Trophoblast cell (in vitro differentiated cells and primary cell): ENCODE measurements around the gene COL9A2.

Experiments
- DNase-seq, 2 donors: peaks; one replicate each; pipeline ENCODE4 v3.0.0-alpha.2; 2016
- H2AFZ ChIP-seq: 2 replicates; pipeline ENCODE4 v1.6.1; 2013; ENCODE audit warnings: low read length, moderate library complexity, mild to moderate bottlenecking; ENCODE audit not compliant: insufficient read depth, poor library complexity
- H2AK5ac ChIP-seq: 2 replicates; pipeline ENCODE4 v1.6.1; 2013; ENCODE audit warnings: mild to moderate bottlenecking, low read length
- H2BK120ac ChIP-seq: 2 replicates; pipeline ENCODE4 v1.6.1; 2013; ENCODE audit warnings: low read length, mild to moderate bottlenecking, moderate library complexity; ENCODE audit not compliant: insufficient read depth, poor library complexity
- H2BK12ac ChIP-seq: 2 replicates; pipeline ENCODE4 v1.6.1; 2013; ENCODE audit warnings: mild to moderate bottlenecking, low read length, moderate library complexity
- H2BK5ac ChIP-seq: 2 replicates; pipeline ENCODE4 v1.6.1; 2013; ENCODE audit warnings: low read length, low read depth, moderate library complexity, mild to moderate bottlenecking; ENCODE audit not compliant: poor library complexity
- H3K14ac ChIP-seq: 2 replicates; pipeline ENCODE4 v1.6.1; 2013; ENCODE audit warnings: mild to moderate bottlenecking, low read length
- H3K18ac ChIP-seq: 2 replicates; pipeline ENCODE4 v1.6.1; 2013; ENCODE audit warnings: mild to moderate bottlenecking, low read length
- H3K23ac ChIP-seq: 2 replicates; pipeline ENCODE4 v1.6.1; 2013; ENCODE audit warnings: low read length
- H3K27ac ChIP-seq: 2 replicates; pipeline ENCODE4 v1.5.1; 2013; ENCODE audit warnings: low read depth, mild to moderate bottlenecking, inconsistent platforms, low read length, moderate library complexity
- H3K27me3 ChIP-seq: 2 replicates; pipeline ENCODE4 v1.6.1; 2013; ENCODE audit warnings: inconsistent platforms, mild to moderate bottlenecking, low read length, moderate library complexity; ENCODE audit not compliant: insufficient read depth
- H3K36me3 ChIP-seq, 2 experiments: 1 replicate in 1 of 2; 2 replicates in 1 of 2; pipeline ENCODE4 v1.6.1; 2013; ENCODE audit warnings: low read length in 2 of 2, mild to moderate bottlenecking in 2 of 2, moderate library complexity in 1 of 2; ENCODE audit not compliant: insufficient read depth in 2 of 2, control insufficient read depth in 1 of 2
- H3K4ac ChIP-seq: 2 replicates; pipeline ENCODE4 v1.6.1; 2013; ENCODE audit warnings: low read depth, mild to moderate bottlenecking, low read length, moderate library complexity
- H3K4me1 ChIP-seq, 2 experiments: 1 replicate in 1 of 2; 2 replicates in 1 of 2; pipeline ENCODE4 v1.6.1; 2013; ENCODE audit warnings: low read length in 2 of 2, mild to moderate bottlenecking in 2 of 2, moderate library complexity in 1 of 2; ENCODE audit not compliant: insufficient read depth in 2 of 2, control insufficient read depth in 1 of 2
- H3K4me2 ChIP-seq: 2 replicates; pipeline ENCODE4 v1.6.1; 2013; ENCODE audit warnings: inconsistent platforms, mild to moderate bottlenecking, low read length, moderate library complexity
- H3K4me3 ChIP-seq: 2 replicates; pipeline ENCODE4 v1.5.1; 2013; ENCODE audit warnings: mild to moderate bottlenecking, low read depth, low read length, inconsistent platforms
- H3K79me1 ChIP-seq: one replicate; pipeline ENCODE4 v1.6.1; 2013; ENCODE audit warnings: low read length
- H3K79me2 ChIP-seq: 2 replicates; pipeline ENCODE4 v1.6.1; 2013; ENCODE audit warnings: low read length, mild to moderate bottlenecking; ENCODE audit not compliant: control insufficient read depth, insufficient read depth, poor library complexity
- H3K9ac ChIP-seq: 2 replicates; pipeline ENCODE4 v1.6.1; 2013; ENCODE audit warnings: mild to moderate bottlenecking, low read length
- H3K9me3 ChIP-seq: 2 replicates; pipeline ENCODE4 v1.6.1; 2013; ENCODE audit warnings: low read depth, mild to moderate bottlenecking, control low read depth, inconsistent platforms, low read length; ENCODE audit not compliant: insufficient read depth
- H4K12ac ChIP-seq: 2 replicates; pipeline ENCODE4 v1.6.1; 2013; ENCODE audit warnings: low read depth, mild to moderate bottlenecking, low read length, moderate library complexity
- H4K8ac ChIP-seq: 2 replicates; pipeline ENCODE4 v1.6.1; 2013; ENCODE audit warnings: low read depth, mild to moderate bottlenecking, low read length, moderate library complexity
- H4K91ac ChIP-seq: one replicate; pipeline ENCODE4 v1.6.1; 2013; ENCODE audit warnings: low read depth, mild to moderate bottlenecking, low read length, moderate library complexity
- WGBS: extraction: QIAGEN DNeasy Blood & Tissue Kit; methylation state at CpG from one replicate; pipeline ENCODE4 v1.1.7; 2013; ENCODE audit warnings: missing lambda C conversion rate; ENCODE audit not compliant: insufficient read length, insufficient coverage; ENCODE audit errors: extremely low coverage; 5-methylcytosine and 5-hydroxymethylcytosine counted together

The COL9A2 gene

GRCh38 chr1:40274331-40274730 is 42.8 kb downstream of the COL9A2 start:
- Histone ChIP-seq H3K9ac (no peak overlapping the region), H3K4me2 (no peak overlapping the region), H4K12ac (no peak overlapping the region), H3K23ac (no peak overlapping the region), H2AFZ (no peak overlapping the region), H3K14ac (no peak overlapping the region), H3K4ac (no peak overlapping the region), H2BK5ac (no peak overlapping the region), H3K79me2 (no peaks in the 10 kb centered on the region), H4K91ac (no peak overlapping the region), H2BK120ac (no peak overlapping the region), H2BK12ac (no peak overlapping the region), H4K8ac (no peak overlapping the region), H3K4me3 (no peak overlapping the region), H3K27ac (no peak overlapping the region), H3K18ac (no peak overlapping the region), H3K36me3 (peaks cover 12 to 19% of the 10 kb centered on the region in 2 experiments), H3K79me1 (no peaks in the 10 kb centered on the region), H3K9me3 (no peaks in the 10 kb centered on the region), H3K4me1 (no peaks in the 10 kb centered on the region), H3K27me3 (no peaks in the 10 kb centered on the region), H2AK5ac (no peak overlapping the region)
- no CpG with 5 or more reads among the region's 2 CpGs for WGBS
- no peak for DNase-seq

GRCh38 chr1:40273547-40274166 is 43.4 kb downstream of the COL9A2 start:
- no peak for DNase-seq
- Histone ChIP-seq H3K4me2 (no peak overlapping the region), H3K36me3 (peaks cover 13 to 21% of the 10 kb centered on the region in 2 experiments), H4K8ac (no peak overlapping the region), H3K23ac (no peak overlapping the region), H4K91ac (no peak overlapping the region), H3K9ac (no peak overlapping the region), H3K79me2 (no peaks in the 10 kb centered on the region), H3K14ac (no peak overlapping the region), H2BK5ac (no peak overlapping the region), H3K18ac (no peak overlapping the region), H3K4ac (no peak overlapping the region), H3K4me3 (no peak overlapping the region), H2BK12ac (no peak overlapping the region), H3K27me3 (no peaks in the 10 kb centered on the region), H3K9me3 (no peaks in the 10 kb centered on the region), H3K27ac (no peak overlapping the region), H3K4me1 (no peaks in the 10 kb centered on the region), H4K12ac (no peak overlapping the region), H2AFZ (no peak overlapping the region), H2AK5ac (no peak overlapping the region), H3K79me1 (no peaks in the 10 kb centered on the region), H2BK120ac (no peak overlapping the region)
- WGBS = no CpG with 5 or more reads among the region's 4 CpGs

GRCh38 chr1:40272653-40273213 is 44.4 kb downstream of the COL9A2 start:
- WGBS = no CpG with 5 or more reads among the region's 3 CpGs
- H3K4me1 ChIP-seq = no peaks in the 10 kb centered on the region

GRCh38 chr1:40270152-40270834 is 46.8 kb downstream of the COL9A2 start:
- Histone ChIP-seq H3K9ac (no peak overlapping the region), H3K18ac (no peak overlapping the region), H2AK5ac (no peak overlapping the region), H3K4me3 (no peak overlapping the region), H3K79me2 (no peaks in the 10 kb centered on the region), H3K14ac (no peak overlapping the region), H3K79me1 (no peaks in the 10 kb centered on the region), H4K91ac (no peak overlapping the region), H2BK12ac (no peak overlapping the region), H3K4ac (no peak overlapping the region), H3K27ac (no peak overlapping the region), H4K12ac (no peak overlapping the region), H2BK5ac (no peak overlapping the region), H2AFZ (no peak overlapping the region), H3K36me3 (peaks cover 19 to 28% of the 10 kb centered on the region in 2 experiments), H3K4me2 (no peak overlapping the region), H3K4me1 (no peaks in the 10 kb centered on the region), H3K27me3 (no peaks in the 10 kb centered on the region), H2BK120ac (no peak overlapping the region), H4K8ac (no peak overlapping the region), H3K9me3 (no peaks in the 10 kb centered on the region), H3K23ac (no peak overlapping the region)
- no peak for DNase-seq
- WGBS = no CpG with 5 or more reads among the region's 3 CpGs

More at GRCh38 chr1:40272653-40273213, 44.4 kb downstream of the COL9A2 start:
- Histone ChIP-seq H3K4me3 (no peak overlapping the region), H3K27me3 (no peaks in the 10 kb centered on the region), H4K8ac (no peak overlapping the region), H3K79me1 (no peaks in the 10 kb centered on the region), H3K27ac (no peak overlapping the region), H3K9ac (no peak overlapping the region), H2BK5ac (no peak overlapping the region), H2BK120ac (no peak overlapping the region), H3K79me2 (no peaks in the 10 kb centered on the region), H3K36me3 (peaks cover 15 to 24% of the 10 kb centered on the region in 2 experiments), H3K14ac (no peak overlapping the region), H3K23ac (no peak overlapping the region), H3K4ac (no peak overlapping the region), H4K12ac (no peak overlapping the region), H3K18ac (no peak overlapping the region), H3K4me2 (no peak overlapping the region), H3K9me3 (no peaks in the 10 kb centered on the region), H2AK5ac (no peak overlapping the region), H2BK12ac (no peak overlapping the region), H2AFZ (no peak overlapping the region), H4K91ac (no peak overlapping the region)
- no peak for DNase-seq
